Colonic mucosa (tissue), 4 donors: ENCODE data around the gene LRRC71. TPM values are rescaled to one million over a fixed set of nuclear protein-coding genes. Genes with fewer than 3 reads are reported as not detected.

ENCODE experiments used
- DNase-seq: peaks from one replicate; pipeline ENCODE4 v3.0.0-alpha.2; 2020
- H3K27ac ChIP-seq: fragments of 200-600 bp; one replicate; pipeline ENCODE4 v1.8.0; 2021
- H3K27me3 ChIP-seq: fragments of 200-600 bp; one replicate; pipeline ENCODE4 v1.8.0; 2021
- H3K36me3 ChIP-seq: fragments of 200-600 bp; one replicate; pipeline ENCODE4 v1.8.0; 2021
- H3K4me1 ChIP-seq: fragments of 200-600 bp; one replicate; pipeline ENCODE4 v1.8.0; 2021; ENCODE audit warnings: mild to moderate bottlenecking
- H3K4me3 ChIP-seq: fragments of 200-600 bp; one replicate; pipeline ENCODE4 v1.8.0; 2021
- H3K9ac ChIP-seq, 2 donors: one replicate each; pipeline ENCODE4 v1.7.0; 2013; ENCODE audit warnings: control low read depth in 2 of 2, low read depth in 2 of 2, low read length in 2 of 2
- H3K9me3 ChIP-seq: fragments of 200-600 bp; one replicate; pipeline ENCODE4 v1.8.0; 2021
- CTCF ChIP-seq: fragments of 200-600 bp; IDR thresholded peaks from one replicate; pipeline ENCODE4 v1.8.0; 2022; ENCODE audit warnings: antibody characterized with exemption, mild to moderate bottlenecking
- intact Hi-C: fragments of 100-400 bp; cut with DNase I; formaldehyde crosslinking; loops from one replicate; pipeline ENCODE4 v1.14.1; 2022
- total RNA-seq, 2 donors: library from RNA; stranded (reverse); fragmentation: NEBNext Ultra II Directional in 1 of 2; extraction: Animal tissue kit (Norgen Biotek cat#: 25700) in 1 of 2; gene quantifications; one replicate each; pipeline ENCODE4 v1.2.1, GENCODE V29; 2021
- donor health status: healthy.
- donor health status: DM: no; HTN: no; CAD: no.
- donor health status: DM: no; HTN: no; CAD: no.

The LRRC71 gene
- total RNA-seq, 2 donors from 2014 or later: not detected

GRCh38 chr1:156901966-156902915, 18.2 kb upstream of the LRRC71 start:
- Histone ChIP-seq H3K27me3 (no peaks in the 10 kb centered on the region), H3K4me1 (no peaks in the 10 kb centered on the region), H3K4me3 (no peak overlapping the region), H3K9me3 (no peaks in the 10 kb centered on the region), H3K9ac (no peak overlapping the region), H3K27ac (no peak overlapping the region), H3K36me3 (no peaks in the 10 kb centered on the region)
- no peak for DNase-seq
- TF ChIP-seq CTCF: no peak
- intact Hi-C loops: no loop called here

DNA sequence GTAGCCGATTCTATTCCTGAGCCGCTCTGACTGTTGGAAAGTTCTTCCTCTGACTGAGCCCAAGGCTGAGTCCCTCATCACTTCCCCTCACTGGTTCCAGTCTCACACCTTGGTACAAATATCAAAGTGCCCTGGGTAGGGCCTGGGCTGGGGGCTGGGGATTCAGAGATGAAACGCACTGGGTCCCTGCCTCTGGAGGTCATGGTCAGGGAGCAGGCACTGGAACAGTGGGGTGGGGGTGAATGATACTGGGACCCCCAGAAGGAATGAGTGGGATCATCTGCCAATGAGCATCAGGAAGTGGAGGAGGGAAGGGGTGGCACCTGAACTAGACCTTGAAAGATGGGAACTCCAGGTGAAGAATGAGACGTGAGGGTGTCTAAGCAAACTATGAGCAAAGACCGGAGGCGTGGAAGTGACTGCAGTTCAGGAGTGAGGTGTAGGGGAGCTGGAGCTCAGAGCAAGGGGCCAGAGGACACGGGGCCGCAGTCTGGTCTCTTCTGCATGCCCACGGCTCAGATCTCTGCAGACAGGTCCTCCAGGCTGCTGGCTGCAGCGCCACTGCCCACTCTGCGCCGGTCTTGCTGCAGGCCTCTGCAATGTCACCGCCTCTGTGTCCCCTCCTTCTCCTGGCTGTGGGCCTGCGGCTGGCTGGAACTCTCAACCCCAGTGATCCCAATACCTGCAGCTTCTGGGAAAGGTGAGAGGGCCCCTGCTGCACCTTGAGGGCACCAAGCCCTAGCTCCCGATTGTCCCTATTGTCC, 16.9 kb upstream of the LRRC71 start:
- Histone ChIP-seq H3K36me3 (no peaks in the 10 kb centered on the region), H3K9ac (no peak overlapping the region), H3K9me3 (no peaks in the 10 kb centered on the region), H3K4me1 (no peaks in the 10 kb centered on the region), H3K4me3 (no peak overlapping the region), H3K27me3 (no peaks in the 10 kb centered on the region), H3K27ac (no peak overlapping the region)
- no peak for DNase-seq
- intact Hi-C loops: no loop called here
- no peak for TF ChIP-seq CTCF

- no peak overlapping the region for H3K27ac ChIP-seq
- no peaks in the 10 kb centered on the region for H3K27me3 ChIP-seq
- DNase-seq: no peak
- H3K4me3 ChIP-seq: no peak overlapping the region
- intact Hi-C loops: no loop called here
- H3K4me1 ChIP-seq: no peaks in the 10 kb centered on the region
- H3K36me3 ChIP-seq: no peaks in the 10 kb centered on the region
- no peak for TF ChIP-seq CTCF
- H3K9me3 ChIP-seq: no peaks in the 10 kb centered on the region
- H3K9ac ChIP-seq: no peak overlapping the region
Measured at GRCh38 chr1:156904187-156904959, 16.1 kb upstream of the LRRC71 start.

GRCh38 chr1:156905176-156905575, 15.3 kb upstream of the LRRC71 start:
- Histone ChIP-seq H3K36me3 (no peaks in the 10 kb centered on the region), H3K4me3 (no peak overlapping the region), H3K27me3 (no peaks in the 10 kb centered on the region), H3K27ac (no peak overlapping the region), H3K4me1 (no peaks in the 10 kb centered on the region), H3K9ac (no peak overlapping the region), H3K9me3 (no peaks in the 10 kb centered on the region)
- DNase-seq: no peak
- TF ChIP-seq CTCF: no peak
- intact Hi-C loops: no loop called here

DNA sequence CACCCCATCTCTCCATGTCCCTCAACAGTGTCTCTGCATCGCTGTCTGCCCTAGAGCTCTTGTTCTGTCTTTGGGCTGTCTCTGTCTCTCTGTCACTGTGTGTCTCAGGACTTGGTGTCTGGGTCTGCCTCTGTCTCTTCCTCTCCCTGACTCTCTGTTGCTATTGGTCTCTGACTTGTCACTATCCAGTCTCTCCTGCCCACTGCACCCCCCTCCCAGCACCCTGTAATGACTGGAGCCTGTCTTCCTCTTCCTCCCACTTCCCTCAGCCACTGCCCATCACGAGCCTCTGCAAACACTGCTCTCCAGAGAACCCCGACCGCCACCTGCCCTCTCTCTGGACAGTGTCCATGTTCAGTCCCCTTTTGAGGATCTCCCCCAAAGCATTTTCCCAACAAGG, 14.8 kb upstream of the LRRC71 start:
- DNase-seq: no peak
- intact Hi-C loops: no loop called here
- H3K27me3 ChIP-seq: no peaks in the 10 kb centered on the region

More for the DNA sequence above, 14.8 kb upstream of the LRRC71 start:
- TF ChIP-seq CTCF: no peak
- H3K27ac ChIP-seq: no peak overlapping the region
- H3K36me3 ChIP-seq: no peaks in the 10 kb centered on the region
- H3K9ac ChIP-seq: no peak overlapping the region
- no peak overlapping the region for H3K4me3 ChIP-seq
- H3K4me1 ChIP-seq: peaks cover 2% of the 10 kb centered on the region
- H3K9me3 ChIP-seq: no peaks in the 10 kb centered on the region
